SJSA1 (cell line): Measurements from ENCODE around the gene NEK7. TPM values are rescaled to one million over a fixed set of nuclear protein-coding genes. Genes with fewer than 3 reads are reported as not detected.

Source experiments
- DNase-seq, 2 experiments: peaks; one replicate each; pipeline ENCODE4 v3.0.0-alpha.2; 2015 to 2020; ENCODE audit warnings: low spot score in 2 of 2, low read depth in 1 of 2
- H3K27ac ChIP-seq: fragments of 250-450 bp; sonication (Bioruptor Pico); 2 replicates; pipeline ENCODE4 v1.5.1; 2020; ENCODE audit warnings: mild to moderate bottlenecking, moderate library complexity
- H3K27me3 ChIP-seq: fragments of 250-450 bp; sonication (Bioruptor Pico); replicated peaks from 2 replicates; pipeline ENCODE4 v1.5.1; 2020; ENCODE audit warnings: mild to moderate bottlenecking, moderate library complexity
- H3K36me3 ChIP-seq: fragments of 250-450 bp; sonication (Bioruptor Pico); 2 replicates; pipeline ENCODE4 v1.5.1; 2020; ENCODE audit warnings: mild to moderate bottlenecking
- H3K4me1 ChIP-seq: fragments of 250-450 bp; sonication (Bioruptor Pico); replicated peaks from 2 replicates; pipeline ENCODE4 v1.6.1; 2021; ENCODE audit warnings: mild to moderate bottlenecking
- H3K4me3 ChIP-seq: fragments of 250-450 bp; sonication (Bioruptor Pico); 2 replicates; pipeline ENCODE4 v1.5.1; 2020; ENCODE audit warnings: mild to moderate bottlenecking
- H3K9me3 ChIP-seq: fragments of 250-450 bp; sonication (Bioruptor Pico); replicated peaks from 2 replicates; pipeline ENCODE4 v1.5.1; 2020; ENCODE audit warnings: mild to moderate bottlenecking
- total RNA-seq: library from RNA; depleted of rRNA; stranded (reverse); fragments of >200 nt; shearing (Covaris generic); gene quantifications from 2 replicates; pipeline ENCODE4 v1.2.3, GENCODE V29; 2014

NEK7 gene
- total RNA-seq, 1 experiment from 2014 or later, result 136 TPM

- H3K27ac ChIP-seq, result no peak overlapping the region
- DNase-seq, result no peak
- no peaks in the 10 kb centered on the region for H3K36me3 ChIP-seq
- no peaks in the 10 kb centered on the region for H3K4me1 ChIP-seq
- H3K27me3 ChIP-seq, result no peaks in the 10 kb centered on the region
- no peaks in the 10 kb centered on the region for H3K9me3 ChIP-seq
- H3K4me3 ChIP-seq, result no peak overlapping the region
Observed at GRCh38 chr1:198328458-198329032, 171.7 kb downstream of the NEK7 start.

- Histone ChIP-seq H3K9me3 (no peaks in the 10 kb centered on the region), H3K4me1 (no peaks in the 10 kb centered on the region; the same call in 1 of the 2 replicates), H3K36me3 (no peaks in the 10 kb centered on the region), H3K27me3 (no peaks in the 10 kb centered on the region), H3K27ac (no peak overlapping the region), H3K4me3 (no peak overlapping the region)
- no peak for DNase-seq
Observed at GRCh38 chr1:198330982-198331615, 174.3 kb downstream of the NEK7 start.

GRCh38 chr1:198333744-198334143 is 176.9 kb downstream of the NEK7 start:
- H3K9me3 ChIP-seq, result no peaks in the 10 kb centered on the region
- no peak overlapping the region for H3K4me3 ChIP-seq
- no peaks in the 10 kb centered on the region for H3K27me3 ChIP-seq
- H3K36me3 ChIP-seq, result no peaks in the 10 kb centered on the region
- no peak overlapping the region for H3K27ac ChIP-seq
- H3K4me1 ChIP-seq, result no peaks in the 10 kb centered on the region; the same call in 1 of the 2 replicates
- no peak for DNase-seq

- DNase-seq, result no peak
- Histone ChIP-seq H3K4me3 (no peak overlapping the region), H3K4me1 (no peaks in the 10 kb centered on the region; the same call in 1 of the 2 replicates), H3K36me3 (no peaks in the 10 kb centered on the region), H3K9me3 (no peaks in the 10 kb centered on the region), H3K27me3 (no peaks in the 10 kb centered on the region), H3K27ac (no peak overlapping the region)
Observed at GRCh38 chr1:198335663-198336062, 178.9 kb downstream of the NEK7 start.

GRCh38 chr1:198337886-198338285 is 181.1 kb downstream of the NEK7 start:
- H3K27me3 ChIP-seq, result no peaks in the 10 kb centered on the region
- H3K9me3 ChIP-seq, result no peaks in the 10 kb centered on the region
- no peak for DNase-seq
- no peak overlapping the region for H3K4me3 ChIP-seq
- no peak overlapping the region for H3K27ac ChIP-seq
- no peaks in the 10 kb centered on the region; the same call in 1 of the 2 replicates for H3K4me1 ChIP-seq
- no peaks in the 10 kb centered on the region for H3K36me3 ChIP-seq

GRCh38 chr1:198340139-198340538 is 183.3 kb downstream of the NEK7 start:
- Histone ChIP-seq H3K27me3 (no peaks in the 10 kb centered on the region), H3K4me1 (no peaks in the 10 kb centered on the region), H3K27ac (no peak overlapping the region), H3K4me3 (no peak overlapping the region), H3K9me3 (no peaks in the 10 kb centered on the region), H3K36me3 (no peaks in the 10 kb centered on the region)
- DNase-seq, result no peak

GRCh38 chr1:198346178-198346577 is 189.4 kb downstream of the NEK7 start:
- no peak for DNase-seq
- Histone ChIP-seq H3K9me3 (no peaks in the 10 kb centered on the region), H3K27me3 (no peaks in the 10 kb centered on the region), H3K27ac (no peak overlapping the region), H3K4me1 (no peaks in the 10 kb centered on the region), H3K4me3 (no peak overlapping the region), H3K36me3 (no peaks in the 10 kb centered on the region)

GRCh38 chr1:198350456-198350855 is 193.7 kb downstream of the NEK7 start:
- no peak overlapping the region for H3K27ac ChIP-seq
- H3K27me3 ChIP-seq, result no peaks in the 10 kb centered on the region
- H3K9me3 ChIP-seq, result no peaks in the 10 kb centered on the region
- no peak for DNase-seq
- no peaks in the 10 kb centered on the region for H3K36me3 ChIP-seq
- H3K4me1 ChIP-seq, result no peaks in the 10 kb centered on the region
- no peak overlapping the region for H3K4me3 ChIP-seq

- Histone ChIP-seq H3K27ac (no peak overlapping the region), H3K36me3 (no peaks in the 10 kb centered on the region), H3K9me3 (no peaks in the 10 kb centered on the region), H3K27me3 (no peaks in the 10 kb centered on the region), H3K4me3 (no peak overlapping the region), H3K4me1 (no peaks in the 10 kb centered on the region)
- DNase-seq, result no peak
Observed at GRCh38 chr1:198352975-198353695, 196.3 kb downstream of the NEK7 start.

GRCh38 chr1:198357937-198358336 is 201.1 kb downstream of the NEK7 start:
- H3K27me3 ChIP-seq, result no peaks in the 10 kb centered on the region
- no peaks in the 10 kb centered on the region for H3K9me3 ChIP-seq
- H3K27ac ChIP-seq, result no peak overlapping the region
- no peak for DNase-seq
- no peaks in the 10 kb centered on the region for H3K36me3 ChIP-seq
- H3K4me3 ChIP-seq, result no peak overlapping the region
- no peaks in the 10 kb centered on the region for H3K4me1 ChIP-seq

GRCh38 chr1:198359024-198359653 is 202.3 kb downstream of the NEK7 start:
- Histone ChIP-seq H3K9me3 (no peaks in the 10 kb centered on the region), H3K4me3 (no peak overlapping the region), H3K4me1 (no peaks in the 10 kb centered on the region), H3K27me3 (no peaks in the 10 kb centered on the region), H3K27ac (no peak overlapping the region), H3K36me3 (no peaks in the 10 kb centered on the region)
- no peak for DNase-seq

GRCh38 chr1:198360208-198360729 is 203.5 kb downstream of the NEK7 start:
- H3K4me3 ChIP-seq, result no peak overlapping the region
- DNase-seq, result no peak
- H3K36me3 ChIP-seq, result no peaks in the 10 kb centered on the region
- no peaks in the 10 kb centered on the region for H3K9me3 ChIP-seq
- H3K4me1 ChIP-seq, result no peaks in the 10 kb centered on the region
- no peaks in the 10 kb centered on the region for H3K27me3 ChIP-seq
- H3K27ac ChIP-seq, result no peak overlapping the region

GRCh38 chr1:198361237-198361767 is 204.5 kb downstream of the NEK7 start:
- Histone ChIP-seq H3K9me3 (no peaks in the 10 kb centered on the region), H3K27ac (no peak overlapping the region)
- DNase-seq, result no peak

More at GRCh38 chr1:198361237-198361767, 204.5 kb downstream of the NEK7 start:
- Histone ChIP-seq H3K4me1 (no peaks in the 10 kb centered on the region), H3K27me3 (no peaks in the 10 kb centered on the region), H3K4me3 (no peak overlapping the region), H3K36me3 (no peaks in the 10 kb centered on the region)
